Measurements from ENCODE around the gene CABCOCO1. TPM values are rescaled to one million over a fixed set of nuclear protein-coding genes. Genes with fewer than 3 reads are reported as not detected.
"Not testable (repeated sequence)": the region's sequence is repeated elsewhere in the genome, so short reads cannot be mapped to it uniquely, and the experiment has no call there.

The CABCOCO1 gene
- polyA plus RNA-seq, 3 donors from 2014 or later: not detected

DNA sequence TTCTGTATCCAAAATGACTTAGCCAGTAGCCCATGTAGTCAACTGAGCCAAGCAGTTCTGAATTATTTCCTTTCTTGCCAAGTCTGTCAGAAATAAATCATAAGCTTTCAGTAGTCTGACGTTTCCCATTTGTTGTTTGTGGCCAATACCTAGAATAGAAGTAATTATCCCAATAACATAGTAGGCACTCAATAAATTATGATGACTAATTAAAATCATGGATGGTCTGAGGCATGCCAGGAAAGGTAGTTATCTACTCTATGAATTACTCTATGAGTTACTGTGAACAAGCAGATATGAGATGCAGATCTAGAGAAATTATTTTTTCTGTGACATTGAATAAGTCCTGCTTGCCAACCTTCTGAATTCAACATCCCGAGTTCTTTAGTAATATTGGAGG, 2.3 kb downstream of the CABCOCO1 start:
- no peak overlapping the region for H3K27ac Mint-ChIP-seq
- no peak overlapping the region for H3K4me3 Mint-ChIP-seq
- H3K4me1 Mint-ChIP-seq: peaks cover 2 to 7% of the 10 kb centered on the region in 2 donors
- peaks cover 0 to 11% (median 7%) of the 10 kb centered on the region in 3 donors for H3K27me3 Mint-ChIP-seq (ENCODE audit: low read depth in 3 of 3)
- no peak for DNase-seq
- H3K36me3 Mint-ChIP-seq: no peaks in the 10 kb centered on the region
- no peaks in the 10 kb centered on the region for H3K9me3 Mint-ChIP-seq

GRCh38 chr10:61669161-61669725, 6.5 kb downstream of the CABCOCO1 start:
- H3K27ac Mint-ChIP-seq: no peak overlapping the region
- no peaks in the 10 kb centered on the region for H3K36me3 Mint-ChIP-seq

DNA sequence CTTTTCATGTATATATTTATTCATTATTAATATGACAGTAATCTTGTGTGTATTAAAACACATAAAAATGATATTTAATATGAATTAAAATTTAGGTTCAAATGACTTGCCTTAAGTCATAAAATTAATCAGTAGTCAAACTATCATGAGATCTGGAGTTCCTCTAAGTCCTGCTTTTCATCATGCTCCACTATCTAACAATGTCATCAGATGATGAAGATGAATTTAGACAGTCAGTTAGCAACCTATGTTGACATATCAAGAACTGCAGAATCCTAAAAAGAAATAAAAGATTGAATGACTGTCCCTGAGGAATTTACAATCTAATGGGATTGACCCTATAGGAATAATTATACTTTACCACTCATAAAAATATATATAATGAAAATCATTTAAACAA, 7.1 kb downstream of the CABCOCO1 start:
- no peak overlapping the region for H3K4me3 Mint-ChIP-seq
- no peak overlapping the region for H3K27ac Mint-ChIP-seq
- no peaks in the 10 kb centered on the region for H3K36me3 Mint-ChIP-seq
- no peaks in the 10 kb centered on the region for H3K9me3 Mint-ChIP-seq
- no peak for DNase-seq
- H3K27me3 Mint-ChIP-seq (ENCODE audit: low read depth in 3 of 3): no peaks in the 10 kb centered on the region
- no peaks in the 10 kb centered on the region for H3K4me1 Mint-ChIP-seq

More at GRCh38 chr10:61669161-61669725, 6.5 kb downstream of the CABCOCO1 start:
- DNase-seq: no peak
- H3K4me1 Mint-ChIP-seq: no peaks in the 10 kb centered on the region
- no peaks in the 10 kb centered on the region for H3K9me3 Mint-ChIP-seq
- H3K4me3 Mint-ChIP-seq: no peak overlapping the region
- peaks cover 0 to 5% (median 4%) of the 10 kb centered on the region in 3 donors for H3K27me3 Mint-ChIP-seq (ENCODE audit: low read depth in 3 of 3)

DNA sequence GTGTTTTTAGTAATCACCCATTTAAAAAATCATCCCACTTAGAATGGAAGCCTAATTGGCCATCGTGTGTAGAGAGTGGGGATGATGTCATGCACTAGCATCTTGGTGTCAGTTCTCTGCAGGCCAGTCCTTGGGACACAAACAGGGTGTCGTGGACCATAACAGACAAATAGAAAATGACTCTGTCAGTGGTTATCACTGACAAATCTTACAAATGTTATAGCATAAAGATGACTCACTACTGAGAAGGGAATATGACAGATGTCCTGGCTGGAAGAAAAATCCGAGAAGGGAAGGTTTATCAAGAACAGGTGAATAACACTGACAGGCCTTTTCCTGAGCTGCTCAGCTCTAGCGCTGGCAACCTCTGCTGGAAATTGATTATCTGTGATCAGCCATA, 10.6 kb downstream of the CABCOCO1 start:
- H3K9me3 Mint-ChIP-seq: no peaks in the 10 kb centered on the region
- DNase-seq: no peak
- H3K4me3 Mint-ChIP-seq: no peak overlapping the region
- peaks cover 0 to 3% (median 0%) of the 10 kb centered on the region in 3 donors for H3K27me3 Mint-ChIP-seq (ENCODE audit: low read depth in 3 of 3)
- no peaks in the 10 kb centered on the region for H3K4me1 Mint-ChIP-seq
- no peak overlapping the region for H3K27ac Mint-ChIP-seq
- H3K36me3 Mint-ChIP-seq: peaks cover 0 to 4% (median 0%) of the 10 kb centered on the region in 3 donors

GRCh38 chr10:61682323-61682722, 19.6 kb downstream of the CABCOCO1 start:
- Mint-ChIP-seq H3K27ac (no peak overlapping the region), H3K4me1 (no peaks in the 10 kb centered on the region), H3K27me3 (ENCODE audit: low read depth in 3 of 3) (peaks cover 0 to 3% (median 0%) of the 10 kb centered on the region in 3 donors), H3K36me3 (no peaks in the 10 kb centered on the region), H3K4me3 (no peak overlapping the region), H3K9me3 (no peaks in the 10 kb centered on the region)
- DNase-seq: no peak

- H3K4me3 Mint-ChIP-seq: no peak overlapping the region
- no peak for DNase-seq
- no peak overlapping the region for H3K27ac Mint-ChIP-seq
- no peaks in the 10 kb centered on the region for H3K36me3 Mint-ChIP-seq
- H3K27me3 Mint-ChIP-seq (ENCODE audit: low read depth in 3 of 3): no peaks in the 10 kb centered on the region
- no peaks in the 10 kb centered on the region for H3K9me3 Mint-ChIP-seq
- H3K4me1 Mint-ChIP-seq: no peaks in the 10 kb centered on the region
Measured at GRCh38 chr10:61683319-61683718, 20.6 kb downstream of the CABCOCO1 start.

- Mint-ChIP-seq H3K27me3 (ENCODE audit: low read depth in 3 of 3) (no peaks in the 10 kb centered on the region), H3K4me3 (no peak overlapping the region), H3K4me1 (no peaks in the 10 kb centered on the region), H3K36me3 (no peaks in the 10 kb centered on the region), H3K27ac (no peak overlapping the region), H3K9me3 (no peaks in the 10 kb centered on the region)
- no peak for DNase-seq
Measured at GRCh38 chr10:61684894-61685507, 22.3 kb downstream of the CABCOCO1 start.

GRCh38 chr10:61688551-61689308, 26.0 kb downstream of the CABCOCO1 start:
- Mint-ChIP-seq H3K36me3 (no peaks in the 10 kb centered on the region), H3K27me3 (ENCODE audit: low read depth in 3 of 3) (peaks cover 2 to 4% (median 3%) of the 10 kb centered on the region in 3 donors), H3K27ac (no peak overlapping the region), H3K4me3 (no peak overlapping the region), H3K9me3 (peaks cover 0 to 2% (median 0%) of the 10 kb centered on the region in 6 donors), H3K4me1 (no peaks in the 10 kb centered on the region)
- no peak for DNase-seq

DNA sequence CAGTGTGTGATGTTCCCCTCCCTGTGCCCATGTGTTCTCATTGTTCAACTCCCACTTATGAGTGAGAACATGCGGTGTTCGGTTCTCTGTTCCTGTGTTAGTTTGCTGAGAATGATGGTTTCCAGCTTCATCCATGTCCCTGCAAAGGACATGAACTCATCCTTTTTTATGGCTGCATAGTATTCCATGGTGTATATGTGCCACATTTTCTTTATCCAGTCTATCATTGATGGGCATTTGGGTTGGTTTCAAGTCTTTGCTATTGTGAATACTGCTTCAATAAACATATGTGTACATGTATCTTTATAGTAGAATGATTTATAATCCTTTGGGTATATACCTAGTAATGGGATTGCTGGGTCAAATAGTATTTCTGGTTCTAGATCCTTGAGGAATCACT, 28.9 kb downstream of the CABCOCO1 start:
- H3K36me3 Mint-ChIP-seq; H3K4me3 Mint-ChIP-seq; H3K9me3 Mint-ChIP-seq; H3K27ac Mint-ChIP-seq; H3K4me1 Mint-ChIP-seq; H3K27me3 Mint-ChIP-seq (ENCODE audit: low read depth in 3 of 3); DNase-seq: not testable (repeated sequence)

DNA sequence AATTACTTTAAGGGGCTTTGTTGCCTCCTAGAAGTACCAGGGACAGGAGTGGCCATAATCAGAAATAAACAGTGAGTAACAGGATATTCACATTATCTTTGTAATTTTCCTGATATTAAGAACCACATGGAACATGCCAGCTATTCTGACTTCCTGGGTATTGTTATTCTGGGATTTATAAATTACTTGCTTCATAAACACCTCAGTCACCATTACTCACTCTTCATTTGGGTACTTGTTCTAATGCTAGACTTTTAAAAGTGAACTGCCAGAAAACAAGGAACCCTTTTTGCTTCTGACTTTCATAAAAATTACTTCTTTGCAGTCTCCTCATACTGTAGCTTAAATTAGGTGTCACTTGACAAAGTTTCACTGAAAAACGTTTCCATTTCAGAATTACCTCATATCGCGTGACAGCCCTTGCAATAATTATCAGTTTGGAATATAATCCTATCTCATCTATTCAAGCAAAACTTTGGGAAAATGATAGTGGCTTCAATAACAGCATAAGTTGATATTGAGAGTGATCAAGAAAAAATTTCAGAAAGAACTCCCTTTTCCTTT, 29.8 kb downstream of the CABCOCO1 start:
- no peak overlapping the region for H3K4me3 Mint-ChIP-seq
- H3K27ac Mint-ChIP-seq: no peak overlapping the region
- peaks cover 0 to 2% (median 0%) of the 10 kb centered on the region in 6 donors for H3K9me3 Mint-ChIP-seq
- peaks cover 2 to 6% (median 4%) of the 10 kb centered on the region in 3 donors for H3K27me3 Mint-ChIP-seq (ENCODE audit: low read depth in 3 of 3)
- no peak for DNase-seq
- no peaks in the 10 kb centered on the region for H3K4me1 Mint-ChIP-seq
- no peaks in the 10 kb centered on the region for H3K36me3 Mint-ChIP-seq

DNA sequence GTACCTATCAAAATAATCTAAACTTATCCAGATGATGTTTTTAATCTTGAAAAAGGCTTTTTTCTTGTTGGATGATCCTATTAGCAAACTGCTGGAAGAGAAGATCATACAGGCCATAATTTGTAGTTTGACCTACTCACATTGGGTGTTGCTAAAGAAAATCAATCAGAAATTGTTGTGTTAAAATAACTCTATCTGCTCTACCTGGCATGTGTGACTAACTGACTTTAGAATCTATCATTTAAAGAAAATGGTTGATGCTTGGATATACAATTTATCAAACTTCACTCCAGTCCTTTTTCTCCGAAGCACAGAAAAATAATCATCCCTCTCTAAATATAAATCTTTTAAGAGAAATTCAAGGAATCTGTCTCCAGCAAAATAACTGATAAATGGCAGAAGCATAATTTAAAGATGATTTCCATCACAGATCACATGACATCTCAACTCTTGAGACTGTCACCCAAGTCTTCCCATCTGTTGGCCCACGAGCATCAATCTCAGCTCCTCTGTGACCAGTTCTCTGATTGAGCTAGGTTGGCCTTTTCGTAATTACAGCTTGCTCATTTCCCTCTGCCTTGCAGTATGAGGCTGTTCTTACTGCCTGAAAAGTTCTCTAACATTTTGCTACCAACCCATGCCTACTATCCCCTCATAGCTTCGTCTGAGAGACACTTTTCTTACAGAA, 36.4 kb downstream of the CABCOCO1 start:
- DNase-seq: no peak
- Mint-ChIP-seq H3K9me3 (no peaks in the 10 kb centered on the region), H3K36me3 (no peaks in the 10 kb centered on the region), H3K27ac (no peak overlapping the region), H3K27me3 (ENCODE audit: low read depth in 3 of 3) (peaks cover 0 to 4% (median 0%) of the 10 kb centered on the region in 3 donors), H3K4me1 (no peaks in the 10 kb centered on the region), H3K4me3 (no peak overlapping the region)

DNA sequence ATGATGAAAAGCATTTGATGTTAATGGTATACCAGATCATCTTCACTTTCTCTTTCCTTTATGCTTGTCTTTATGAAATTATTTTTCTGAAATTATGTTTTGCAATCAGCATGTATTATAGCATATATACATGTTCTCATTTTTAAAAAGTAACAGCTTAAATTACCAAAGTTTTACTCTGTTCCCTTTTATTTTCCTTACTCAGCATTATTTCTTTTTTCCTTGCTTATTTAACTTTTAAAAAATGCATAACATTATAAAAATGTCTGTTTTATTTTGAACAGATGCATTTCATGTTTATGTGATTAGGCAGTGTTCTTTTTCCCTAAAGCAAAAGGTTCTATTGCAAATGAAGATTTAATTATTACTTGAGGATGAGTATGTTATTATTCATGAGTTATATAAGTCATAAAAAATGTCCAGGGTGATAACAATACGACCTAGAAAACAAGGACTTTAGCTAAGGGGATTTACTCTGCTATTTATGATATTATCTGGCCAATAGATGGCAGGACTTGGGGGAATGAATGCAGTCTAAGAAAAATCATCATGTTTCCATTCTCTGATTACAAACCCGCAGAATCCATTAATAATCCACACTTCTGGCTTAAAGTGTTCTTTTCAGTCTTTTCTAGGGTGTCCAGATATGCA, 38.5 kb downstream of the CABCOCO1 start:
- no peak overlapping the region for H3K4me3 Mint-ChIP-seq
- no peaks in the 10 kb centered on the region for H3K9me3 Mint-ChIP-seq
- H3K27me3 Mint-ChIP-seq (ENCODE audit: low read depth in 3 of 3): peaks cover 0 to 4% (median 0%) of the 10 kb centered on the region in 3 donors
- H3K36me3 Mint-ChIP-seq: no peaks in the 10 kb centered on the region
- H3K27ac Mint-ChIP-seq: no peak overlapping the region
- no peaks in the 10 kb centered on the region for H3K4me1 Mint-ChIP-seq
- no peak for DNase-seq

DNA sequence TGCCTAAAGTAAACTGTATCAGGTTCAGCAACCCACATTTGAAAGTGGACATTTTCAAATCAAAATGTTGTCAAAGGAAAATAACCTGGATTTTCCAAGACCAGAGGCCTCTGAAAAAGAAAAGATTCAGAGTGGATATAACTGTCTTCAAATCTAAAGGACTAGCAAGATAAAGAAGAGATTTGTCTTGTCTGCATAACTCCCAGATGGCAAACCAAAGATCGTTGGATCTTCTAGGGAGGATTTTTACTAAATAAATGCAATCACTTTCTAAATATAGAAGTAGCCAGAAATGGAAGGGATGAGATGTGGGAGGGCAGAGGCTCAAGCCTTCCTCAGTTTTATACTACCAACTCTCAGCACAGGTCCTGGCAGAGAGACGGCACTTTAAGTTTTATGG, 39.0 kb downstream of the CABCOCO1 start:
- H3K4me3 Mint-ChIP-seq: no peak overlapping the region
- DNase-seq: no peak
- peaks cover 0 to 7% (median 0%) of the 10 kb centered on the region in 3 donors for H3K27me3 Mint-ChIP-seq (ENCODE audit: low read depth in 3 of 3)
- H3K4me1 Mint-ChIP-seq: no peaks in the 10 kb centered on the region
- H3K9me3 Mint-ChIP-seq: no peaks in the 10 kb centered on the region
- H3K27ac Mint-ChIP-seq: no peak overlapping the region
- H3K36me3 Mint-ChIP-seq: no peaks in the 10 kb centered on the region

Data from immature natural killer cell (primary cell).